Ovary (tissue), 9 donors: ENCODE data around the gene UBE2J1. TPM values are rescaled to one million over a fixed set of nuclear protein-coding genes. Genes with fewer than 3 reads are reported as not detected.
A peak's percentile ranks its signal among the peaks of the same experiment; 100 is the strongest.

Experiments
- DNase-seq, 5 donors: peaks; one replicate each; pipeline ENCODE4 v3.0.0-alpha.2; 2019 to 2020
- H3K27ac ChIP-seq, 2 donors: fragments of 200-600 bp; one replicate each; pipeline versions ENCODE4 v1.5.1 to v1.8.0; 2019 to 2022
- H3K27me3 ChIP-seq: fragments of 200-600 bp; one replicate; pipeline ENCODE4 v1.8.0; 2022
- H3K36me3 ChIP-seq: fragments of 200-600 bp; sonication (generic); one replicate; pipeline ENCODE4 v1.5.1; 2019
- H3K4me1 ChIP-seq: one replicate; pipeline ENCODE4 v1.8.1; 2013; ENCODE audit warnings: mild to moderate bottlenecking, moderate library complexity; ENCODE audit not compliant: insufficient read depth
- H3K4me3 ChIP-seq: fragments of 200-600 bp; sonication (generic); one replicate; pipeline ENCODE4 v1.5.1; 2017
- H3K9me3 ChIP-seq, 2 donors: fragments of 200-600 bp in 1 of 2; sonication (generic) in 1 of 2; one replicate each; pipeline versions ENCODE4 v1.5.1 to v1.8.1; 2013 to 2019; ENCODE audit warnings: mild to moderate bottlenecking in 1 of 2, moderate library complexity in 1 of 2
- EP300 ChIP-seq: sonication (generic); formaldehyde crosslinking; IDR thresholded peaks from one replicate; pipeline ENCODE4 v1.6.1; 2017; ENCODE audit warnings: antibody characterized with exemption
- POLR2A ChIP-seq: fragments of 450-650 bp; IDR thresholded peaks from one replicate; pipeline ENCODE4 v1.6.1; 2017; ENCODE audit warnings: antibody characterized with exemption, mild to moderate bottlenecking, moderate library complexity
- WGBS, 3 donors: extraction: QIAGEN DNeasy Blood & Tissue Kit in 1 of 3; methylation state at CpG; one replicate each; pipeline versions ENCODE4 v1.1.5 to v1.1.7; 2013 to 2017; 5-methylcytosine and 5-hydroxymethylcytosine counted together
- intact Hi-C, 4 donors: fragments of 100-400 bp; cut with DNase I; formaldehyde crosslinking; loops; one replicate each; pipeline versions ENCODE4 v1.11.0 to v1.15.1; 2022 to 2023
- polyA plus RNA-seq, 2 donors: library from polyadenylated mRNA; stranded (reverse); fragments of 200-250 nt in 1 of 2; fragments of 350-450 nt in 1 of 2; fragmentation: Illumina TruSeq in 1 of 2; extraction: RNeasy Lipid Tissue Mini Kit (QIAGEN cat#74804) in 1 of 2; gene quantifications; one replicate each; pipeline ENCODE4 v1.2.3, GENCODE V29; 2013 to 2014
- total RNA-seq, 7 donors: library from RNA; depleted of rRNA in 2 of 7; stranded (reverse); fragments of >200 nt in 2 of 7; fragmentation: NEBNext Ultra II Directional in 3 of 7; extraction: Animal tissue kit (Norgen Biotek cat#: 25700) in 3 of 7; gene quantifications; one replicate each; pipeline versions ENCODE4 v1.1.0 to v1.2.4, GENCODE V29; 2016 to 2023
- TF ChIP-seq, protein P1 (sequence below), 3 donors: fragments of 450-650 bp in 2 of 3; fragments of 200-600 bp in 1 of 3; IDR thresholded peaks; one replicate each; pipeline versions ENCODE4 v1.5.1 to v1.8.0; 2016 to 2022; ENCODE audit warnings: antibody characterized with exemption in 3 of 3, mild to moderate bottlenecking in 1 of 3
- donor health status: DM: no; HTN: no; CAD: no; lungs with moderate emphysema.
- donor health status: DM: no; HTN: no; CAD: no.
- donor health status: Bipolar disorder and iron deficiency.
- donor health status: DM: yes; HTN: yes; CAD: no.
- donor health status: DM: no; HTN: no; CAD: no.
- donor health status: DM: yes; HTN: yes; CAD: no.

The UBE2J1 gene
- total and polyA plus RNA-seq, 9 donors, result 21.6 to 48.6 (median 35.8) TPM

DNA sequence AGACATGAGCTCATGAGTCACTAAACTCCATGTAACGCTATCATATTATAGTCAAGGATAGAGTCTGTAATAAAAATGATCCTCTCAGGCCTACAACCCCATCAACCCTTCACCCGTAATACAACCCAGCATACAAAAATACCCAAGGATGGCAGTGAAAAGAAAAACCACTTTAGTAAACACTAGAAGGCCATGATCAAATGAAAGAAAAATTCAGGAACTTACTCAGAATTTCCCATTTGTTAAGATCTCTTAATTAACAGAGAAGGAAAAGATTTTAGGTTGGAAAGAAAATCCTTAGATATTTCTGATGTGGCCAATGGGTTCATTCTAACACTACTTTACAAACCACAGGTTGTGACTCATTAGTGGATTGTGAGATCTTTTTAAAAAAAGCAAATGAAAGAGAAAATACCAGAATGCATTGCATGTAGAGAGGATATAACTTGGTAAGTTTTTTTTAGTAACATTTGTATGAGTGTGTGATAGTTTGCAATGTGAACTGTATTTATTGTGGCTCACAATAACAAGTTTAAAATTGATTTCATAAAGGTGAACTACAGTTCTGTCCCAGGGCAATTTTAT, 8.0 kb upstream of the UBE2J1 start:
- Histone ChIP-seq H3K9me3 (no peaks in the 10 kb centered on the region), H3K36me3 (no peaks in the 10 kb centered on the region), H3K27ac (no peak overlapping the region), H3K4me1 (no peaks in the 10 kb centered on the region), H3K27me3 (no peaks in the 10 kb centered on the region), H3K4me3 (no peak overlapping the region)
- intact Hi-C loops, result loop anchor here in 1 of 4 donors (10.0 kb wide), 1 partner anchor 46 kb away; the partner anchor contains the start of gene GABRR2
- TF ChIP-seq EP300, result no peak
- TF ChIP-seq, protein P1, sequence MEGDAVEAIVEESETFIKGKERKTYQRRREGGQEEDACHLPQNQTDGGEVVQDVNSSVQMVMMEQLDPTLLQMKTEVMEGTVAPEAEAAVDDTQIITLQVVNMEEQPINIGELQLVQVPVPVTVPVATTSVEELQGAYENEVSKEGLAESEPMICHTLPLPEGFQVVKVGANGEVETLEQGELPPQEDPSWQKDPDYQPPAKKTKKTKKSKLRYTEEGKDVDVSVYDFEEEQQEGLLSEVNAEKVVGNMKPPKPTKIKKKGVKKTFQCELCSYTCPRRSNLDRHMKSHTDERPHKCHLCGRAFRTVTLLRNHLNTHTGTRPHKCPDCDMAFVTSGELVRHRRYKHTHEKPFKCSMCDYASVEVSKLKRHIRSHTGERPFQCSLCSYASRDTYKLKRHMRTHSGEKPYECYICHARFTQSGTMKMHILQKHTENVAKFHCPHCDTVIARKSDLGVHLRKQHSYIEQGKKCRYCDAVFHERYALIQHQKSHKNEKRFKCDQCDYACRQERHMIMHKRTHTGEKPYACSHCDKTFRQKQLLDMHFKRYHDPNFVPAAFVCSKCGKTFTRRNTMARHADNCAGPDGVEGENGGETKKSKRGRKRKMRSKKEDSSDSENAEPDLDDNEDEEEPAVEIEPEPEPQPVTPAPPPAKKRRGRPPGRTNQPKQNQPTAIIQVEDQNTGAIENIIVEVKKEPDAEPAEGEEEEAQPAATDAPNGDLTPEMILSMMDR (IDR thresholded peaks at IDR 0.05), result no peak
- TF ChIP-seq POLR2A, result no peak
- no peak for DNase-seq
- 88 to 93% (median 91%) methylated on average over 2 of the region's 2 CpGs for WGBS, 3 donors

DNA sequence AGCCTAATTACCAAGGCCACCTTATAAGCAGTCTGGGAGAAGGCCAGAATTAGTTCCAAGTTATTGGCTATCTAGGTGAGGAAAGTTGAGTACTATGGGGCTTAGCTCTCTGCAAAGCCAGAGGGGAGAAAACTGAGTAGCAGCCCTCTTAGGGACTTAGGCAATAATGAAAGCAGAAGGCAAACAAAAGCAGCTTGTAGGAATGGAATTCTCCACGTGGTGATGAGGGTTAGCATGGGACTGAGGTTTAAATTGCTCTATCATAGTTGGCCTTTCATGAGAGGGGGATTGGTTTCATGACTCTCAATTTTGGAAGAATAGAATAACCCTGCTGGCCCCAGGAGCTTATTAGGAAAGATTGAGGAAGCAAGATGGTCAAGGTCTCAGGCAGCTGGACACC, 7.0 kb upstream of the UBE2J1 start:
- TF ChIP-seq, protein P1 (IDR thresholded peaks at IDR 0.05), result no peak
- TF ChIP-seq POLR2A (no peak), EP300 (no peak)
- intact Hi-C loops, result loop anchor here in 1 of 4 donors (5.0 to 10.0 kb wide), 2 partner anchors 322 to 375 kb away; no protein-coding TSS in a partner anchor
- H3K27ac ChIP-seq, result no peak overlapping the region
- no peak overlapping the region for H3K4me3 ChIP-seq
- no peak for DNase-seq
- H3K4me1 ChIP-seq, result no peaks in the 10 kb centered on the region
- 15 to 25% (median 22%) methylated on average over 1 of the region's 1 CpG for WGBS, 3 donors
- H3K9me3 ChIP-seq, result no peaks in the 10 kb centered on the region
- no peaks in the 10 kb centered on the region for H3K36me3 ChIP-seq
- H3K27me3 ChIP-seq, result no peaks in the 10 kb centered on the region

DNA sequence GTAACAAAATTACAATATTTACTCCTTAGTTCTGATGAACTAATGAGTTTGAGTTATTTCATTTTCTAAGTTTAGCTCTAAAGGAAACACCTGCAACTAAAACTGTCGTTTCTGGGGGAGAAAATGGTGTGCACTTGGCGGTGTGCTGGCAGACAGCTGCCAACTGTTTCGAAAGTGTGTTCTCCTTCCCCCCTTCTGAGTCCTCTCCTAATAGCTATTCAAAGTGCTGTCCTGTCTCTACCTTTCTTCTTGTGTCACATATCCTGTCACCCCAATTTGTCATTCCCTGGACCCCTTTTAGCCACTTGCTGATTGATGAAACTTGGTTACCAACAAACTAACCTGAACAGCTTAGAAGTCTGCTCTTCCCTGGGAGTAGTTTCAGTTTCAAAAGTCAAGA, 4.9 kb upstream of the UBE2J1 start:
- no peaks in the 10 kb centered on the region for H3K4me1 ChIP-seq
- H3K36me3 ChIP-seq, result no peaks in the 10 kb centered on the region
- DNase-seq, result no peak
- intact Hi-C loops, result loop anchor here in 1 of 4 donors (5.0 to 10.0 kb wide), 2 partner anchors 320 to 373 kb away; no protein-coding TSS in a partner anchor
- H3K27ac ChIP-seq, result no peak overlapping the region
- 44 to 66% (median 56%) methylated on average over 3 of the region's 3 CpGs for WGBS, 3 donors
- H3K9me3 ChIP-seq, result no peaks in the 10 kb centered on the region
- no peaks in the 10 kb centered on the region for H3K27me3 ChIP-seq
- TF ChIP-seq POLR2A (no peak), EP300 (no peak)
- TF ChIP-seq, protein P1 (IDR thresholded peaks at IDR 0.05), result no peak
- peak overlapping the region; percentile 19 for H3K4me3 ChIP-seq

DNA sequence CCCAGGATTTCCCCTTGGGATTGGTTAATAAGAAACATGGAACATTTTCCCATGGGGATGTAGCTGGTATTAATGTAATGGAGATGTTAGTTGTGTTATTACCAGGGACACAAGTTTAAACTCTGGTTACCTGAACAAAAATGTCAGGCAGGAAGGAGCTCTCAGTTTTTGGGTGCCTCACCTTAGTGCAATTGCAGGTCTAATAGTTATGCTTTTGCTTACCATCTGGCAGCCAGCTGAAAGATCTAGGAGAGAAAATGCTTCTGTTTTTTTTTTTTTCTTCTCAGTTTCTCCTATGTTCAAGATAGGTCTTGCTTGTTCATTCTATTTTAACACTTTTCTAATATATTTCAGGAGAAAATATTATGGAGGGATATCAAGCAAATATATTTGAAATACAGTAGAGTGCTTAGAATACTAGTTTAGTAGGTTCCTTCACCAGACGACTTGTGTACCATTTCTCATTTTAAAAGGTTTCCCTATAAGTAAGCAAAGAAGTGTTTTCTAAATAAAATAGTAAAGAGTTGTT, 4.2 kb upstream of the UBE2J1 start:
- DNase-seq, result no peak
- Histone ChIP-seq H3K9me3 (no peaks in the 10 kb centered on the region), H3K36me3 (no peaks in the 10 kb centered on the region), H3K27ac (no peak overlapping the region), H3K4me3 (no peak overlapping the region), H3K27me3 (no peaks in the 10 kb centered on the region), H3K4me1 (no peaks in the 10 kb centered on the region)
- intact Hi-C loops, result loop anchor here in 1 of 4 donors (5.0 to 10.0 kb wide), 2 partner anchors 319 to 372 kb away; no protein-coding TSS in a partner anchor
- WGBS, 3 donors, result 64 to 86% (median 66%) methylated on average over 1 of the region's 1 CpG
- TF ChIP-seq, protein P1 (IDR thresholded peaks at IDR 0.05), result no peak
- TF ChIP-seq POLR2A (no peak), EP300 (no peak)
